Measurements from ENCODE around the gene MFNG. TPM values are rescaled to one million over a fixed set of nuclear protein-coding genes. Genes with fewer than 3 reads are reported as not detected.

Gene MFNG
- polyA plus RNA-seq, 1 donor from 2014 or later: 0.17 TPM

GRCh38 chr22:37460684-37461083 is 25.5 kb downstream of the MFNG start:
- Histone ChIP-seq H3K27me3 (ENCODE audit: insufficient read depth, low read depth, low read length) (no peaks in the 10 kb centered on the region), H4K20me1 (ENCODE audit: insufficient read depth) (no peaks in the 10 kb centered on the region), H3K79me2 (replicated peaks; ENCODE audit: insufficient read depth, low read length) (no peaks in the 10 kb centered on the region), H3K4me3 (ENCODE audit: low read length) (no peak overlapping the region), H3K9me2 (ENCODE audit: insufficient read depth, low read length) (no peaks in the 10 kb centered on the region), H3K4me2 (ENCODE audit: low read length) (no peak overlapping the region), H3K27ac (ENCODE audit: low read length) (no peak overlapping the region), H3F3A (ENCODE audit: insufficient read depth, low read length, poor library complexity, severe bottlenecking) (no peaks in the 10 kb centered on the region), H3K36me3 (ENCODE audit: insufficient read depth, low read length) (no peaks in the 10 kb centered on the region), H3K9ac (ENCODE audit: low read length) (no peak overlapping the region), H3K9me3 (ENCODE audit: low read length) (no peaks in the 10 kb centered on the region), H2AFZ (ENCODE audit: low read depth, low read length) (no peak overlapping the region)
- no peak for TF ChIP-seq TAF1 (IDR thresholded peaks at IDR 0.05; ENCODE audit: low read depth)

- Histone ChIP-seq H3K4me2 (ENCODE audit: low read length) (no peak overlapping the region), H3K4me3 (ENCODE audit: low read length) (no peak overlapping the region), H4K20me1 (ENCODE audit: insufficient read depth) (no peaks in the 10 kb centered on the region), H3K9me2 (ENCODE audit: insufficient read depth, low read length) (no peaks in the 10 kb centered on the region), H3K27me3 (ENCODE audit: insufficient read depth, low read depth, low read length) (no peaks in the 10 kb centered on the region), H2AFZ (ENCODE audit: low read depth, low read length) (no peak overlapping the region), H3K9me3 (ENCODE audit: low read length) (no peaks in the 10 kb centered on the region), H3F3A (ENCODE audit: insufficient read depth, low read length, poor library complexity, severe bottlenecking) (no peaks in the 10 kb centered on the region), H3K79me2 (replicated peaks; ENCODE audit: insufficient read depth, low read length) (no peaks in the 10 kb centered on the region), H3K36me3 (ENCODE audit: insufficient read depth, low read length) (no peaks in the 10 kb centered on the region), H3K27ac (ENCODE audit: low read length) (no peak overlapping the region), H3K9ac (ENCODE audit: low read length) (no peak overlapping the region)
- TF ChIP-seq POLR2AphosphoS5 (IDR thresholded peaks at IDR 0.05) (no peak), RAD21 (conservative IDR thresholded peaks at IDR 0.05) (no peak), CTCF (IDR thresholded peaks at IDR 0.05; ENCODE audit: poor library complexity, severe bottlenecking) (no peak), EP300 (conservative IDR thresholded peaks at IDR 0.05; ENCODE audit: poor library complexity, severe bottlenecking) (no peak), TAF1 (IDR thresholded peaks at IDR 0.05; ENCODE audit: low read depth) (no peak), SMC3 (conservative IDR thresholded peaks at IDR 0.05; ENCODE audit: poor library complexity) (no peak), MXI1 (conservative IDR thresholded peaks at IDR 0.05; ENCODE audit: poor library complexity, severe bottlenecking) (no peak), REST (IDR thresholded peaks at IDR 0.05; ENCODE audit: borderline replicate concordance) (no peak), EZH2 (IDR thresholded peaks at IDR 0.05; ENCODE audit: borderline replicate concordance, insufficient read depth, low read length, poor library complexity, severe bottlenecking) (no peak)
Observed at GRCh38 chr22:37459206-37459605, 27.0 kb downstream of the MFNG start.

All from neural cell (in vitro differentiated cells).